Erythroblast (primary cell): ENCODE measurements around the gene KIF14.

Experiments used
- GATA1 ChIP-seq: IDR thresholded peaks from 2 replicates; pipeline ENCODE4 v1.6.1; 2011; ENCODE audit warnings: low read depth, mild to moderate bottlenecking, control low read depth, low read length, moderate library complexity
- POLR2A ChIP-seq: IDR thresholded peaks from 2 replicates; pipeline ENCODE4 v1.6.1; 2011; ENCODE audit warnings: mild to moderate bottlenecking, low read length

DNA sequence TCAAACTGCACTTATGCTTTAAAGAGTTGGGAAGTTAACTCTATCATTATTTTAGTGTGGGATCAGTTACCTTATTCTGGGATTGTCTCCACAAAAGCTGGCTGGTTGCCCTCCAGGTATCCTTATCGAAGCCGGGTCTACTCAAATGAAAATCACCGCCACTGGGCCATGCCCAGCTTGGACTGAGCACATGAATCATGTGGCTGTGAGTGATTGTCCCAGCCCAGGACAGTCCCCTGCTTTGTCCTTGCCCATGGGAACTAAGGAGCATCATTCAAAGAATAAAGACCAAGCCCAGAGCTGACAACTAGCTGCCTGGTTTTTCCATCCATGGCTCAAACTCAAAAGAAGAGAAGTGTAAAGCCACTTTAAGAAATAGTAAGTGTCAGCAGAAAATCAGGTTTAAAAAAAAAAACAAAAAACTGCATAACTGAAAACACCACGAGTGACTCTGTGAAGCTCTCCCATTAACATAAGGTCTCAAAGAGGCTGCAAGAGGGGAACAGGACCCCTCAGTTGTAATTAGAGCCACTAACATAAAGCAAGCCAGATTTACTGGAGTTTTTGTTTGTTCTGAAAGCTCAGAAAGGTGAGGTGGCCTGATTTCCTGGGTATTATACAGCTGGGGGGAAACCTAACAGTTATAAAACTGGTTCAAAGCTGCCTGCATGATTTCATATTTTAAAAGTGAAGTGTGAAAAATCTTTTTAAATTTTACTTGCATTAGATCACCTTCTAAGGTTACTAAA is 91.5 kb downstream of the KIF14 start:
- TF ChIP-seq POLR2A (no peak), GATA1 (no peak)
